H1 (cell line): ENCODE results near the gene SCAP. TPM values are rescaled to one million over a fixed set of nuclear protein-coding genes. Genes with fewer than 3 reads are reported as not detected.

Source experiments
- ATF3 ChIP-seq: IDR thresholded peaks from 2 replicates; pipeline ENCODE4 v1.6.1; 2011; ENCODE audit warnings: low read depth, mild to moderate bottlenecking, low read length; ENCODE audit not compliant: insufficient read depth
- CTBP2 ChIP-seq: IDR thresholded peaks from 2 replicates; pipeline ENCODE4 v1.7.0; 2011; ENCODE audit warnings: borderline replicate concordance, mild to moderate bottlenecking, moderate library complexity, mixed read lengths, low read length; ENCODE audit not compliant: insufficient read depth, insufficient read length
- YY1 ChIP-seq: IDR thresholded peaks from 2 replicates; pipeline ENCODE4 v1.6.1; 2011; ENCODE audit warnings: low read depth, mild to moderate bottlenecking, low read length
- polyA plus RNA-seq, 7 experiments: library from polyadenylated mRNA; depleted of rRNA in 3 of 7; stranded (reverse) in 5 of 7; unstranded in 2 of 7; fragments of >200 nt in 5 of 7; fragments of 200-250 nt in 2 of 7; gene quantifications; 1 replicate in 5 of 7; 2 replicates in 1 of 7; 4 replicates in 1 of 7; pipeline versions ENCODE4 v1.2.1 to v1.2.3, GENCODE V29; 2011 to 2013; ENCODE audit warnings: missing spikeins in 2 of 7, mixed read lengths in 2 of 7
- total RNA-seq: library from RNA; stranded (reverse); fragmentation: NEBNext Ultra II Directional; extraction: Animal tissue kit (Norgen Biotek cat#: 25700); gene quantifications from 2 replicates; pipeline ENCODE4 v1.2.1, GENCODE V29; 2021

Gene SCAP
- total and polyA plus RNA-seq, 2 of the 8 experiments (the other 6 are each of a cell fraction or from before 2014, with no cell fraction given): 74.0 to 114 TPM

- TF ChIP-seq YY1 (no peak), CTBP2 (no peak), ATF3 (no peak)
These were observed 15.4 kb upstream of the SCAP start (continued) for GRCh38 chr3:47491186-47491585.
